Activated naive CD4-positive, alpha-beta T cell treated with anti-CD3 and anti-CD28 coated beads, Interleukin-2, amount 10 ng/mL, durations not matched to agents 7 days and 5 days (primary cell): ENCODE results near the gene LRG1.
"Not testable (repeated sequence)": the region's sequence is repeated elsewhere in the genome, so short reads cannot be mapped to it uniquely, and the experiment has no call there.

Experiments used
- CTCF ChIA-PET: fragments of 350-600 bp; sonication (Branson Sonifier 250); formaldehyde crosslinking; loops from one replicate; lab custom pipeline; 2021; ENCODE audit warnings: antibody characterized with exemption; lab: Charles Lee
- DNase-seq: peaks from one replicate; pipeline ENCODE4 v3.0.0-alpha.2; 2020
- H3K27ac Mint-ChIP-seq: one replicate; pipeline ENCODE4 v1.8.0; 2021; ENCODE audit warnings: mild to moderate bottlenecking, moderate library complexity, mixed read lengths
- H3K27me3 Mint-ChIP-seq: one replicate; pipeline ENCODE4 v1.8.0; 2021; ENCODE audit warnings: mild to moderate bottlenecking, mixed read lengths
- H3K36me3 Mint-ChIP-seq: one replicate; pipeline ENCODE4 v1.8.0; 2021; ENCODE audit warnings: mixed read lengths
- H3K4me1 Mint-ChIP-seq: one replicate; pipeline ENCODE4 v1.8.0; 2021; ENCODE audit warnings: mixed read lengths
- H3K4me3 Mint-ChIP-seq: one replicate; pipeline ENCODE4 v1.8.0; 2021; ENCODE audit warnings: mild to moderate bottlenecking, moderate library complexity, mixed read lengths
- H3K9me3 Mint-ChIP-seq: one replicate; pipeline ENCODE4 v1.8.0; 2021; ENCODE audit warnings: mixed read lengths

The LRG1 gene

GRCh38 chr19:4534836-4535658 lies 4.8 kb downstream of the LRG1 start, which contains the start of gene PLIN5:
PLIN5 (minus strand) TSS chr19:4535224; CDS start chr19:4534074, 1,150 bp downstream.
- Mint-ChIP-seq H3K4me3 (no peak within 1 kb of the TSS), H3K9me3 (no peaks in the 10 kb centered on the region), H3K27me3 (peaks cover 76% of the 10 kb centered on the region), H3K4me1 (peaks cover 5% of the 10 kb centered on the region), H3K36me3 (no peaks in the 10 kb centered on the region), H3K27ac (no peak within 1 kb of the TSS)
- CTCF ChIA-PET, result interaction anchor here (0.6 to 1.6 kb wide), 5 partner anchors 10 to 1621 kb away, joined by 3 to 8 read pairs (median 4); no protein-coding TSS in a partner anchor
- DNase-seq, result peak; percentile 52

- CTCF ChIA-PET, result interaction anchor here (1.0 to 1.6 kb wide), 2 partner anchors 9 to 275 kb away, joined by 3 to 4 read pairs; no protein-coding TSS in a partner anchor
- no peak for DNase-seq
- Mint-ChIP-seq H3K27ac (no peak overlapping the region), H3K4me3 (no peak overlapping the region), H3K4me1 (peaks cover 2% of the 10 kb centered on the region), H3K36me3 (no peaks in the 10 kb centered on the region), H3K9me3 (no peaks in the 10 kb centered on the region), H3K27me3 (peaks cover 78% of the 10 kb centered on the region)
Observed at GRCh38 chr19:4533835-4534424, 5.9 kb downstream of the LRG1 start.

- H3K4me1 Mint-ChIP-seq, result peaks cover 2% of the 10 kb centered on the region
Observed at GRCh38 chr19:4533334-4533733, 6.5 kb downstream of the LRG1 start.

GRCh38 chr19:4531562-4532165 lies 8.2 kb downstream of the LRG1 start:
- peaks cover 60% of the 10 kb centered on the region for H3K27me3 Mint-ChIP-seq
- H3K4me1 Mint-ChIP-seq, result peaks cover 2% of the 10 kb centered on the region
- CTCF ChIA-PET, result interaction anchor here (1.0 kb wide), 1 partner anchor 9 kb away, joined by 3 read pairs; no protein-coding TSS in a partner anchor
- H3K4me3 Mint-ChIP-seq, result no peak overlapping the region
- no peak overlapping the region for H3K27ac Mint-ChIP-seq
- H3K36me3 Mint-ChIP-seq, result no peaks in the 10 kb centered on the region
- no peaks in the 10 kb centered on the region for H3K9me3 Mint-ChIP-seq
- no peak for DNase-seq

More at GRCh38 chr19:4533334-4533733, 6.5 kb downstream of the LRG1 start:
- Mint-ChIP-seq H3K27me3 (peaks cover 72% of the 10 kb centered on the region), H3K4me3 (no peak overlapping the region), H3K9me3 (no peaks in the 10 kb centered on the region), H3K27ac (no peak overlapping the region), H3K36me3 (no peaks in the 10 kb centered on the region)
- DNase-seq, result no peak
- CTCF ChIA-PET, result no interaction called here

- no peak for DNase-seq
- H3K27ac Mint-ChIP-seq, result no peak overlapping the region
- H3K36me3 Mint-ChIP-seq, result no peaks in the 10 kb centered on the region
- peaks cover 46% of the 10 kb centered on the region for H3K27me3 Mint-ChIP-seq
- H3K4me3 Mint-ChIP-seq, result no peak overlapping the region
- CTCF ChIA-PET, result no interaction called here
- no peaks in the 10 kb centered on the region for H3K9me3 Mint-ChIP-seq
- H3K4me1 Mint-ChIP-seq, result no peaks in the 10 kb centered on the region
Observed at GRCh38 chr19:4529924-4530522, 9.8 kb downstream of the LRG1 start.

GRCh38 chr19:4528843-4529242 lies 11.0 kb downstream of the LRG1 start:
- Mint-ChIP-seq H3K36me3 (no peaks in the 10 kb centered on the region), H3K4me3 (no peak overlapping the region), H3K9me3 (no peaks in the 10 kb centered on the region), H3K27me3 (peaks cover 35% of the 10 kb centered on the region), H3K4me1 (no peaks in the 10 kb centered on the region), H3K27ac (no peak overlapping the region)
- CTCF ChIA-PET, result interaction anchor here (1.2 kb wide), 1 partner anchor 262 kb away, joined by 4 read pairs; no protein-coding TSS in a partner anchor
- no peak for DNase-seq

GRCh38 chr19:4527377-4527776 lies 12.5 kb downstream of the LRG1 start:
- not testable (repeated sequence) for H3K9me3 Mint-ChIP-seq, H3K4me1 Mint-ChIP-seq, H3K36me3 Mint-ChIP-seq, DNase-seq, H3K4me3 Mint-ChIP-seq, H3K27ac Mint-ChIP-seq
- CTCF ChIA-PET, result interaction anchor here (1.2 kb wide), 1 partner anchor 260 kb away, joined by 4 read pairs; no protein-coding TSS in a partner anchor
- H3K27me3 Mint-ChIP-seq, result peaks cover 23% of the 10 kb centered on the region

- no peak for DNase-seq
- Mint-ChIP-seq H3K27me3 (peaks cover 16% of the 10 kb centered on the region), H3K36me3 (no peaks in the 10 kb centered on the region), H3K4me1 (no peaks in the 10 kb centered on the region), H3K4me3 (no peak overlapping the region), H3K9me3 (no peaks in the 10 kb centered on the region), H3K27ac (no peak overlapping the region)
- CTCF ChIA-PET, result interaction anchor here (0.6 to 4.5 kb wide), 11 partner anchors 8 to 258 kb away, joined by 3 to 30 read pairs (median 7); partner anchors contain the start of gene PLIN5
Observed at GRCh38 chr19:4525563-4526002, 14.3 kb downstream of the LRG1 start.

GRCh38 chr19:4524808-4525562 lies 14.9 kb downstream of the LRG1 start:
- DNase-seq, result peak; percentile 82
- Mint-ChIP-seq H3K36me3 (no peaks in the 10 kb centered on the region), H3K9me3 (no peaks in the 10 kb centered on the region), H3K4me1 (no peaks in the 10 kb centered on the region), H3K4me3 (no peak overlapping the region), H3K27me3 (peaks cover 12% of the 10 kb centered on the region), H3K27ac (no peak overlapping the region)
- CTCF ChIA-PET, result interaction anchor here (0.6 to 4.5 kb wide), 12 partner anchors 9 to 257 kb away, joined by 3 to 30 read pairs (median 8); partner anchors contain the start of gene PLIN5

GRCh38 chr19:4523306-4524110 lies 16.3 kb downstream of the LRG1 start:
- H3K4me3 Mint-ChIP-seq, result no peak overlapping the region
- CTCF ChIA-PET, result interaction anchor here (0.5 to 4.5 kb wide), 13 partner anchors 9 to 624 kb away, joined by 3 to 30 read pairs (median 5); partner anchors contain the start of gene PLIN5
- H3K4me1 Mint-ChIP-seq, result no peaks in the 10 kb centered on the region
- no peak overlapping the region for H3K27ac Mint-ChIP-seq
- H3K9me3 Mint-ChIP-seq, result no peaks in the 10 kb centered on the region
- H3K36me3 Mint-ChIP-seq, result no peaks in the 10 kb centered on the region
- DNase-seq, result peak; percentile 32
- peaks cover 17% of the 10 kb centered on the region for H3K27me3 Mint-ChIP-seq

- Mint-ChIP-seq H3K4me1 (no peaks in the 10 kb centered on the region), H3K9me3 (no peaks in the 10 kb centered on the region), H3K36me3 (no peaks in the 10 kb centered on the region), H3K4me3 (no peak overlapping the region), H3K27me3 (peaks cover 23% of the 10 kb centered on the region), H3K27ac (no peak overlapping the region)
- CTCF ChIA-PET, result interaction anchor here (0.6 to 4.5 kb wide), 11 partner anchors 9 to 288 kb away, joined by 3 to 30 read pairs (median 5); partner anchors contain the start of gene PLIN5
- no peak for DNase-seq
Observed at GRCh38 chr19:4522291-4523002, 17.4 kb downstream of the LRG1 start.

- DNase-seq, result no peak
- H3K27ac Mint-ChIP-seq, result no peak overlapping the region
- H3K4me1 Mint-ChIP-seq, result no peaks in the 10 kb centered on the region
- H3K36me3 Mint-ChIP-seq, result no peaks in the 10 kb centered on the region
- peaks cover 23% of the 10 kb centered on the region for H3K27me3 Mint-ChIP-seq
- CTCF ChIA-PET, result interaction anchor here (0.6 to 0.7 kb wide), 2 partner anchors 12 to 90 kb away, joined by 3 to 4 read pairs; no protein-coding TSS in a partner anchor
- no peaks in the 10 kb centered on the region for H3K9me3 Mint-ChIP-seq
- H3K4me3 Mint-ChIP-seq, result no peak overlapping the region
Observed at GRCh38 chr19:4521888-4522242, 18.0 kb downstream of the LRG1 start.
